CD4-positive, alpha-beta memory T cell (primary cell): ENCODE measurements around the gene CCDC68. TPM values are rescaled to one million over a fixed set of nuclear protein-coding genes. Genes with fewer than 3 reads are reported as not detected.

Experiments used
- CTCF ChIA-PET: fragments of 350-600 bp; sonication (Branson Sonifier 250); formaldehyde crosslinking; loops from one replicate; lab custom pipeline; 2021; ENCODE audit warnings: inconsistent platforms; ENCODE audit not compliant: partially characterized antibody; lab: Charles Lee
- POLR2A ChIA-PET: fragments of 350-600 bp; sonication (Branson Sonifier 250); formaldehyde crosslinking; loops from one replicate; lab custom pipeline; 2021; ENCODE audit not compliant: partially characterized antibody; lab: Charles Lee
- DNase-seq, 5 donors: peaks; one replicate each; pipeline versions ENCODE4 v3.0.0 to v3.0.0-alpha.2; 2020 to 2022; ENCODE audit warnings: mixed read lengths in 1 of 5
- H3K27ac ChIP-seq: one replicate; pipeline ENCODE4 v1.7.0; 2013; ENCODE audit warnings: low read depth, low read length
- H3K27me3 ChIP-seq: 2 replicates; pipeline ENCODE4 v1.7.0; 2013; ENCODE audit warnings: mild to moderate bottlenecking, low read length, moderate library complexity; ENCODE audit not compliant: insufficient read depth
- H3K36me3 ChIP-seq: 2 replicates; pipeline ENCODE4 v1.7.0; 2013; ENCODE audit warnings: mild to moderate bottlenecking, low read length, moderate library complexity; ENCODE audit not compliant: insufficient read depth
- H3K4me1 ChIP-seq: 2 replicates; pipeline ENCODE4 v1.7.0; 2013; ENCODE audit warnings: mild to moderate bottlenecking, low read length, moderate library complexity; ENCODE audit not compliant: insufficient read depth
- H3K4me3 ChIP-seq, 2 donors: one replicate each; pipeline ENCODE4 v1.7.0; 2013; ENCODE audit warnings: low read length in 2 of 2, mild to moderate bottlenecking in 1 of 2
- H3K9me3 ChIP-seq, 2 donors: one replicate each; pipeline ENCODE4 v1.7.0; 2013; ENCODE audit warnings: low read length in 2 of 2, control low read depth in 1 of 2; ENCODE audit not compliant: control insufficient read depth in 1 of 2
- H3K27ac Mint-ChIP-seq, 7 donors: one replicate each; pipeline ENCODE4 v1.8.0; 2020 to 2021; ENCODE audit warnings: mixed read lengths in 7 of 7, mild to moderate bottlenecking in 6 of 7, inconsistent platforms in 3 of 7, moderate library complexity in 3 of 7
- H3K27me3 Mint-ChIP-seq, 2 donors: one replicate each; pipeline ENCODE4 v1.8.0; 2020 to 2021; ENCODE audit warnings: mixed read lengths in 2 of 2
- H3K36me3 Mint-ChIP-seq, 2 donors: one replicate each; pipeline ENCODE4 v1.8.0; 2020 to 2021; ENCODE audit warnings: mixed read lengths in 2 of 2, inconsistent platforms in 1 of 2, mild to moderate bottlenecking in 1 of 2
- H3K4me1 Mint-ChIP-seq, 4 donors: one replicate each; pipeline ENCODE4 v1.8.0; 2020 to 2021; ENCODE audit warnings: mixed read lengths in 4 of 4, mild to moderate bottlenecking in 1 of 4
- H3K4me3 Mint-ChIP-seq, 8 donors: one replicate each; pipeline ENCODE4 v1.8.0; 2020 to 2021; ENCODE audit warnings: mixed read lengths in 8 of 8, mild to moderate bottlenecking in 7 of 8, moderate library complexity in 6 of 8, inconsistent platforms in 3 of 8
- H3K9me3 Mint-ChIP-seq, 8 donors: one replicate each; pipeline ENCODE4 v1.8.0; 2020 to 2021; ENCODE audit warnings: mixed read lengths in 8 of 8, mild to moderate bottlenecking in 5 of 8, inconsistent platforms in 3 of 8, moderate library complexity in 1 of 8
- intact Hi-C: fragments of 100-400 bp; cut with micrococcal nuclease; formaldehyde crosslinking; loops from one replicate; pipeline ENCODE4 v1.15.1; 2023
- polyA plus RNA-seq, 2 donors: library from polyadenylated mRNA; unstranded; fragments of 300-500 nt; fragmentation: Illumina TruSeq; gene quantifications; one replicate each; pipeline ENCODE4 v1.2.3, GENCODE V29; 2021
- total RNA-seq, 2 experiments: library from RNA; stranded (reverse); gene quantifications; one replicate each; pipeline ENCODE4 v1.2.3, GENCODE V29; 2021

The CCDC68 gene
- total and polyA plus RNA-seq, 4 experiments from 2014 or later, result 0.33 TPM; not detected in 3

DNA sequence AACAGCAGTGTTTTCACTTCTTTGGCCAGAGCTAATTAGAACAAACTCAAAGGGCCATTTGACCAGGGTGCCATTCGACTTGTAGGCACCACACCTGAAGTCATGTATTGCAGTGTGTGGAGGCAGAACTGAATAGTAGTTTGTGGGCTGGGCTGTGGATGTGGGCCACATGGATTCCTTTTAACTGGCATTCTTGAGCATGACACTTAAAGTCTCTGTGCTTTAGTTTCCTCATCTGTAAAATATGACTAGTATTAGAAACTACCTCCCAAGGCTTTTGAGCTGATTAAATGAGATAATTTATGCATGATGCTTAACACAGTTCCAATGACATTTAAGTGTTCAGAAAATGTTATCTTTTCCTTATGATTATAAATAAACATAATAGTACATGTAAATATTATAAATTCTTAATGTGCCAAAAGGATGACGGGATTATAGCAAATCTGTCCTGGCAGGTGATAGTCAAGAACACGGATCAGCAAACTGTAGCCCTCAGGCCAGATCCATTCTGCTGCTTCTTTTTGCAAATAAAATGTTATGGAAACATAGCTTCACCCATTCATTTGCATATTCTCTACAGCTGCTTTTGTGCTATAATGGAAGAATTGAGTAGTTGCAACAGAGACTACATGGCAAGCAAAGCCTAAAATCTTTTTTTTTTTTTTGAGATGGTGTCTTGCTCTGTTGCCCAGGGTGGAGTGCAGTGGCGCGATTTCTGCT, 36.3 kb upstream of the CCDC68 start:
- POLR2A ChIA-PET, result no interaction called here

DNA sequence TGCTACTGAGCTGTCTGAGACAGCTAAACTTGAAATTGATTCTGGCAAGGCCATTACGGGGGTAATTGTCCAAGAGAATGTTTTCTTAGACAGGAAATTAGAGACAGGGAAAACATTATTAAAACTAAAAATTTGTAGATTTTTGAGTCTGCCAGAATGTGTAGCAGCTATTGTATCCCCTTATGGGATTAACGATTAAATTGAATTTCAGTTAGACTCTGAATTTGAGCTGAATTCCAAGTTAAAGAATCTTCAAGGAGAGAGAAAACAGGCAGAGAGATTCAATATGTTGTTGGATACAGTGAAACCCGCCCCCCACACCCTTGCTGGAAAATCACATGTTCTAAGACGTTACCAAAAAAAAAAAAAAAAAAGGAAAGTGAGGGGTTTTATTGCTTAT, 32.7 kb upstream of the CCDC68 start:
- POLR2A ChIA-PET, result no interaction called here
- CTCF ChIA-PET, result no interaction called here
- H3K9me3 ChIP-seq, result no peaks in the 10 kb centered on the region

More for the DNA sequence above, 36.3 kb upstream of the CCDC68 start:
- intact Hi-C loops, result no loop called here
- Mint-ChIP-seq H3K4me1 (no peaks in the 10 kb centered on the region), H3K27ac (no peak overlapping the region), H3K36me3 (no peaks in the 10 kb centered on the region), H3K27me3 (peaks cover 2% of the 10 kb centered on the region in 2 donors), H3K9me3 (no peaks in the 10 kb centered on the region), H3K4me3 (no peak overlapping the region)
- Histone ChIP-seq H3K4me3 (no peak overlapping the region), H3K9me3 (no peaks in the 10 kb centered on the region), H3K4me1 (no peaks in the 10 kb centered on the region), H3K27ac (no peak overlapping the region), H3K36me3 (no peaks in the 10 kb centered on the region), H3K27me3 (no peaks in the 10 kb centered on the region)
- no peak for DNase-seq
- CTCF ChIA-PET, result no interaction called here

DNA sequence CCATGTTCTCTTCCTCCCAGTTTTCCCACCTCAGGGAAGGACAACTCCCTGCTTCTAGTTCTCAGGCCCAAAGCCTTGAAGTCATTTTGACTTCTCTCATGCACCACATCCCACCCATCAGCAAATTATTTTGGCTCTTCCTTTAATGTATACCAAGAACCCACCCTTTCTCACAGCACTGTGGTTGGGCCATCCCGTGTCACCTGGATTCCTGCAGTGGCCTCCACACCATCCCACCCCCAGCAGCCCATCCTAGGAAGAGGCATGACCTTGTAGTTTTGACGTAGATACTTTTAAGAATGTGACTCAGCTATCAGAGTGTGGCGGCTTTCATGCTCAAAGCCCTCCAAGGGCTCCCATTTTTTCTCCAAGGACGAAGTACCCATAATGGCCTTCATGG, 25.6 kb upstream of the CCDC68 start:
- H3K27ac ChIP-seq, result no peak overlapping the region
- intact Hi-C loops, result no loop called here
- DNase-seq, result no peak
- Mint-ChIP-seq H3K27me3 (peaks cover 3 to 5% of the 10 kb centered on the region in 2 donors), H3K36me3 (no peaks in the 10 kb centered on the region), H3K4me3 (no peak overlapping the region), H3K4me1 (no peaks in the 10 kb centered on the region), H3K9me3 (no peaks in the 10 kb centered on the region), H3K27ac (no peak overlapping the region)
- H3K27me3 ChIP-seq, result no peaks in the 10 kb centered on the region
- H3K36me3 ChIP-seq, result no peaks in the 10 kb centered on the region
- no peak overlapping the region for H3K4me3 ChIP-seq
- H3K9me3 ChIP-seq, result no peaks in the 10 kb centered on the region
- no peaks in the 10 kb centered on the region for H3K4me1 ChIP-seq
- CTCF ChIA-PET, result interaction anchor here (4.1 kb wide), 1 partner anchor 541 kb away, joined by 12 read pairs; no protein-coding TSS in a partner anchor
- POLR2A ChIA-PET, result no interaction called here

More for the DNA sequence above, 32.7 kb upstream of the CCDC68 start:
- H3K4me1 ChIP-seq, result no peaks in the 10 kb centered on the region
- intact Hi-C loops, result no loop called here
- H3K27me3 Mint-ChIP-seq, result peaks cover 0 to 2% of the 10 kb centered on the region in 2 donors
- no peak overlapping the region for H3K27ac ChIP-seq
- H3K36me3 Mint-ChIP-seq, result no peaks in the 10 kb centered on the region
- no peaks in the 10 kb centered on the region for H3K36me3 ChIP-seq
- no peaks in the 10 kb centered on the region for H3K27me3 ChIP-seq
- no peak for DNase-seq
- H3K4me1 Mint-ChIP-seq, result no peaks in the 10 kb centered on the region
- H3K4me3 Mint-ChIP-seq, result no peak overlapping the region
- H3K27ac Mint-ChIP-seq, result no peak overlapping the region
- H3K4me3 ChIP-seq, result no peak overlapping the region
- no peaks in the 10 kb centered on the region for H3K9me3 Mint-ChIP-seq

DNA sequence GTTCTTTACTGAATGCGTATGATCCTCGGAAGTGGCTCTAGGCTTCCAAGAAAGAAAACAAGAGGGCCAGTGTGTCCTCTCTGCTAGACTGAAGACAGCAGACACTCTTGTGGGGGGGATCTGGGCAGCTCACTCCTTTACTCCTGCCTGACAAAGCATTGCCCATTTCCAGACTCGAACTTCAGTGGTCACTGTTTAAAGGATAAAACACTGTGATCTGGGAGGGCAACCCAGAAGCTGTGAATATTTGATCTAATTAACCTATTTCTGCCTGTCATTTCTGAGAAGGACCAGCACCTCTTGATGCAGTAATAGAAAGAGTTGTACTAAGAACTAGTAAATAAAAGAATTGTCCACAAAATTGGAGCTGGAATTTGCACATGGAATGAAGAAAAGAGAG, 24.5 kb upstream of the CCDC68 start:
- intact Hi-C loops, result loop anchor here (1.0 kb wide), 3 partner anchors 304 to 539 kb away; no protein-coding TSS in a partner anchor
- no peak for DNase-seq
- Histone ChIP-seq H3K27me3 (no peaks in the 10 kb centered on the region), H3K9me3 (no peaks in the 10 kb centered on the region), H3K4me1 (no peaks in the 10 kb centered on the region), H3K27ac (no peak overlapping the region), H3K36me3 (no peaks in the 10 kb centered on the region), H3K4me3 (no peak overlapping the region)
- H3K27ac Mint-ChIP-seq, result peak overlapping the region in 1 of 7 donors; percentile 25
- peaks cover 4 to 5% of the 10 kb centered on the region in 2 donors for H3K27me3 Mint-ChIP-seq
- ChIA-PET CTCF (interaction anchor here (0.8 to 4.1 kb wide), 13 partner anchors 9 to 591 kb away, joined by 3 to 16 read pairs (median 5); no protein-coding TSS in a partner anchor), POLR2A (no interaction called here)
- H3K4me1 Mint-ChIP-seq, result no peaks in the 10 kb centered on the region
- H3K4me3 Mint-ChIP-seq, result no peak overlapping the region
- no peaks in the 10 kb centered on the region for H3K36me3 Mint-ChIP-seq
- H3K9me3 Mint-ChIP-seq, result no peaks in the 10 kb centered on the region

DNA sequence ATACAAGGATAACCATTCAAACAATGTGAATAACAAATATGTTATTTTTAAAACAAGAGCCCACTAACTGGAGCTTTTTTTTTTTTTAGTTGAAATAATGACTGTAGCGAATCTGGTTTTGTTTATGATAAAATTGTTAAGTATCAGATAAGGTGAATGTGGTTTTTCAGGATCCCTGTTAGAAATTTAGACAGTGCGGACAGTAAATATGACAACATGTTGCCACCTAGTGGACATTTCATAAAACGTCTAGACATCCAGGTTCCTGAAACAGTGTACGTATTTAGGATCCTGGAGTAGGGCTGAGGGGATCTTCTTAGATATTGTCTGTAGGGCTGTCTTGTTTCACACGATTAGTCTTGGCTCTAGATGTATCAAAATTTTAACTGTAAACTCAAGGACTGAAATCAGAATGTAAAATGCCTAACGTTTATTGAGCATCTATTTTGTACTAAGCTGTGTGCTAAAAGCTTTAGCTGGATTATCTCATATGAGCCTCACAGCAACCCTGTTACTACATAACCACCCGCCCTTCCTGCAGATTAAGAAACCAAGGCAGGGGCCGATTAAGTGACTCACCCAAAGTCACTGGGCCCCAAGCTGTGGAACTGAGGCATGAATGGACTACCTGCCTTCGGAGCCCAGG, 23.9 kb upstream of the CCDC68 start:
- ChIA-PET CTCF (interaction anchor here (0.6 to 4.1 kb wide), 18 partner anchors 8 to 591 kb away, joined by 3 to 16 read pairs (median 5); no protein-coding TSS in a partner anchor), POLR2A (no interaction called here)
- Histone ChIP-seq H3K9me3 (no peaks in the 10 kb centered on the region), H3K4me3 (no peak overlapping the region), H3K27me3 (no peaks in the 10 kb centered on the region), H3K27ac (no peak overlapping the region), H3K4me1 (no peaks in the 10 kb centered on the region), H3K36me3 (no peaks in the 10 kb centered on the region)
- Mint-ChIP-seq H3K4me3 (no peak overlapping the region), H3K9me3 (no peaks in the 10 kb centered on the region), H3K27ac (no peak overlapping the region), H3K4me1 (no peaks in the 10 kb centered on the region), H3K27me3 (peaks cover 4 to 5% of the 10 kb centered on the region in 2 donors), H3K36me3 (no peaks in the 10 kb centered on the region)
- intact Hi-C loops, result loop anchor here (1.0 kb wide), 3 partner anchors 304 to 539 kb away; no protein-coding TSS in a partner anchor
- peak in 4 of 5 donors; percentile 31 to 42 (median 33) for DNase-seq

DNA sequence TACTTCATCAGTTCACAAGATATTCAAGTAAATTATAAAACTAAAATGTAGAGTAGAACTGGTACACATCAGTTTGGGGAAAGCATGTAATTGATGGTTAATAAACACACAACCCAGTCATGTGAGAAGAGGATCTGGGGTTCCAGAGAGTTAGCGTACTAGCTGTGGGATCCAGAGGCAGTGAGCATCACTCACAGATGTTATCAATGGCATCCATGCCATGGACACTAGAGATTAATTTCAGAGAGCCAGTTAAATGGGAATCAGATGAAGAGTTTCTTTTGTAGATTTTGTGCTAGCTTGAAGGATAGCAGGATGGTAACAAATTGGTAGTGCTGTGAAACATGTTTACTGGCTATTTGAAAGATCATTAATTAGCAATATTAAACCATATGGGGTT, 21.8 kb upstream of the CCDC68 start:
- no peak overlapping the region for H3K4me3 Mint-ChIP-seq
- H3K4me1 Mint-ChIP-seq, result no peaks in the 10 kb centered on the region
- H3K9me3 ChIP-seq, result no peaks in the 10 kb centered on the region
- H3K36me3 ChIP-seq, result no peaks in the 10 kb centered on the region
- H3K27ac Mint-ChIP-seq, result no peak overlapping the region
- H3K4me3 ChIP-seq, result no peak overlapping the region
- intact Hi-C loops, result no loop called here
- ChIA-PET POLR2A (no interaction called here), CTCF (interaction anchor here (4.1 kb wide), 1 partner anchor 537 kb away, joined by 12 read pairs; no protein-coding TSS in a partner anchor)
- DNase-seq, result no peak
- peaks cover 4 to 8% of the 10 kb centered on the region in 2 donors for H3K27me3 Mint-ChIP-seq
- no peaks in the 10 kb centered on the region for H3K36me3 Mint-ChIP-seq
- no peaks in the 10 kb centered on the region for H3K4me1 ChIP-seq
- H3K27ac ChIP-seq, result no peak overlapping the region
- H3K9me3 Mint-ChIP-seq, result no peaks in the 10 kb centered on the region
- no peaks in the 10 kb centered on the region for H3K27me3 ChIP-seq

DNA sequence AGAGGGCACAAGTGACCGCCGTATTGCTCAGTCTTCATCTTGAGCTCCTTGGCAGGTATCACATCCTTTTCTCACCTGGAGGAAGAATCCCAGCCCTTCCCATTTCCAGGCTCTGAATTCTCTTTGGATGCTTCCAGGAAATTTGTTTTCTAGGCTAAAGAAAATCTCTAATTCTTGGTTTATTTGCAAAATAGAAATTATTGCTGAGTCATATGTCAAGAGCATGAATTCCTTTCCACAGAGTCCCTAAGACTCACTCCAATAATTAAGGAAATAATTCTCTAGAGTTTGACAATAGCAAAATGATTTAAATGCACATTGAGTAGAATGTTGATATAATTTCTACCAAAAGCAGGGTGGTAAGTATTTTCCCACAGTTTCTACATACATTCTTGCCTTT, 16.3 kb upstream of the CCDC68 start:
- Mint-ChIP-seq H3K4me3 (no peak overlapping the region), H3K9me3 (no peaks in the 10 kb centered on the region), H3K4me1 (no peaks in the 10 kb centered on the region), H3K27ac (no peak overlapping the region), H3K36me3 (no peaks in the 10 kb centered on the region), H3K27me3 (peaks cover 2 to 3% of the 10 kb centered on the region in 2 donors)
- ChIA-PET POLR2A (no interaction called here), CTCF (no interaction called here)
- DNase-seq, result no peak
- Histone ChIP-seq H3K27me3 (no peaks in the 10 kb centered on the region), H3K4me3 (no peak overlapping the region), H3K9me3 (no peaks in the 10 kb centered on the region), H3K27ac (no peak overlapping the region), H3K4me1 (no peaks in the 10 kb centered on the region), H3K36me3 (no peaks in the 10 kb centered on the region)
- intact Hi-C loops, result no loop called here
